Osteoblast (primary cell): ENCODE measurements around the gene DSCAML1. TPM values are rescaled to one million over a fixed set of nuclear protein-coding genes. Genes with fewer than 3 reads are reported as not detected.

Source experiments
- DNase-seq: peaks from one replicate; pipeline ENCODE4 v3.0.0; 2011; ENCODE audit warnings: low spot score, mixed read lengths; ENCODE audit not compliant: insufficient read length; ENCODE audit errors: missing footprints
- H2AFZ ChIP-seq: 2 replicates; pipeline ENCODE4 v1.6.0; 2011; ENCODE audit warnings: mild to moderate bottlenecking, low read length
- H3K27ac ChIP-seq: 2 replicates; pipeline ENCODE4 v1.5.1; 2011; ENCODE audit warnings: mild to moderate bottlenecking, low read depth, low read length, moderate library complexity
- H3K27me3 ChIP-seq: 2 replicates; pipeline ENCODE4 v1.6.0; 2012; ENCODE audit warnings: mild to moderate bottlenecking, control low read depth, inconsistent platforms, low read length, moderate library complexity; ENCODE audit not compliant: insufficient read depth
- H3K36me3 ChIP-seq: 2 replicates; pipeline ENCODE4 v1.5.1; 2011; ENCODE audit warnings: mild to moderate bottlenecking, low read length, control low read depth, moderate library complexity; ENCODE audit not compliant: insufficient read depth
- H3K4me1 ChIP-seq: 2 replicates; pipeline ENCODE4 v1.5.1; 2011; ENCODE audit warnings: mild to moderate bottlenecking, low read length, control low read depth, moderate library complexity; ENCODE audit not compliant: insufficient read depth
- H3K4me2 ChIP-seq: 2 replicates; pipeline ENCODE4 v1.6.0; 2011; ENCODE audit warnings: mild to moderate bottlenecking, low read length; ENCODE audit not compliant: insufficient read depth
- H3K4me3 ChIP-seq: fragments of 200-600 bp; sonication (generic); 3 replicates; pipeline ENCODE4 v1.5.1; 2012; ENCODE audit warnings: mild to moderate bottlenecking, low read length, inconsistent platforms; ENCODE audit not compliant: insufficient read depth
- H3K79me2 ChIP-seq: 2 replicates; pipeline ENCODE4 v1.6.0; 2012; ENCODE audit warnings: mild to moderate bottlenecking, low read length, control low read depth, inconsistent platforms; ENCODE audit not compliant: insufficient read depth
- H3K9me3 ChIP-seq: 2 replicates; pipeline ENCODE4 v1.5.1; 2011; ENCODE audit warnings: low read depth, low read length, control low read depth
- H4K20me1 ChIP-seq: 2 replicates; pipeline ENCODE4 v1.6.0; 2012; ENCODE audit warnings: mild to moderate bottlenecking, low read length, control low read depth; ENCODE audit not compliant: insufficient read depth
- CTCF ChIP-seq: IDR thresholded peaks from 2 replicates; pipeline ENCODE4 v1.5.1; 2011; ENCODE audit warnings: mild to moderate bottlenecking, low read depth, low read length, moderate library complexity; ENCODE audit errors: extremely low read depth
- total RNA-seq: library from RNA; depleted of rRNA; stranded (reverse); fragments of >200 nt; gene quantifications from 2 replicates; pipeline ENCODE4 v1.2.3, GENCODE V29; 2012

DSCAML1 gene
- total RNA-seq, 1 donor: not detected

- DNase-seq: no peak
- Histone ChIP-seq H3K27me3 (peaks cover 13% of the 10 kb centered on the region), H3K27ac (no peak overlapping the region), H3K4me2 (no peak overlapping the region), H2AFZ (no peak overlapping the region), H3K79me2 (no peaks in the 10 kb centered on the region), H3K9me3 (no peaks in the 10 kb centered on the region), H3K4me3 (no peak overlapping the region), H3K4me1 (no peaks in the 10 kb centered on the region), H4K20me1 (no peaks in the 10 kb centered on the region), H3K36me3 (no peaks in the 10 kb centered on the region)
- no peak for TF ChIP-seq CTCF
Measured at GRCh38 chr11:117433717-117434116, 363.3 kb downstream of the DSCAML1 start.

- Histone ChIP-seq H3K27ac (no peak overlapping the region), H3K4me2 (no peak overlapping the region), H3K4me3 (no peak overlapping the region), H3K9me3 (no peaks in the 10 kb centered on the region), H4K20me1 (no peaks in the 10 kb centered on the region), H2AFZ (no peak overlapping the region), H3K4me1 (no peaks in the 10 kb centered on the region), H3K79me2 (no peaks in the 10 kb centered on the region), H3K27me3 (peaks cover 13% of the 10 kb centered on the region), H3K36me3 (no peaks in the 10 kb centered on the region)
- no peak for TF ChIP-seq CTCF
- DNase-seq: peak; percentile 25
Measured at GRCh38 chr11:117431436-117431835, 365.6 kb downstream of the DSCAML1 start.

- H3K27ac ChIP-seq: no peak overlapping the region
- H4K20me1 ChIP-seq: no peaks in the 10 kb centered on the region
- H3K9me3 ChIP-seq: no peaks in the 10 kb centered on the region
- no peaks in the 10 kb centered on the region for H3K79me2 ChIP-seq
- H3K4me2 ChIP-seq: no peak overlapping the region
- no peak overlapping the region for H2AFZ ChIP-seq
- H3K36me3 ChIP-seq: no peaks in the 10 kb centered on the region
- TF ChIP-seq CTCF: no peak
- no peaks in the 10 kb centered on the region for H3K4me1 ChIP-seq
- peaks cover 11% of the 10 kb centered on the region for H3K27me3 ChIP-seq
- H3K4me3 ChIP-seq: no peak overlapping the region
- peak; percentile 38 for DNase-seq
Measured at GRCh38 chr11:117430293-117430955, 366.6 kb downstream of the DSCAML1 start.

- no peaks in the 10 kb centered on the region for H3K79me2 ChIP-seq
- no peaks in the 10 kb centered on the region for H3K36me3 ChIP-seq
- TF ChIP-seq CTCF: no peak
- H3K4me3 ChIP-seq: no peak overlapping the region
- H4K20me1 ChIP-seq: no peaks in the 10 kb centered on the region
- no peaks in the 10 kb centered on the region for H3K9me3 ChIP-seq
- no peak overlapping the region for H3K4me2 ChIP-seq
- peaks cover 11% of the 10 kb centered on the region for H3K27me3 ChIP-seq
- H2AFZ ChIP-seq: no peak overlapping the region
- H3K27ac ChIP-seq: no peak overlapping the region
- DNase-seq: no peak
- peaks cover 6% of the 10 kb centered on the region for H3K4me1 ChIP-seq
Measured at GRCh38 chr11:117428856-117429229, 368.2 kb downstream of the DSCAML1 start.
